ENCODE measurements around the gene GPR42. TPM values are rescaled to one million over a fixed set of nuclear protein-coding genes. Genes with fewer than 3 reads are reported as not detected.

The GPR42 gene
- total and polyA plus RNA-seq, 2 of the 4 experiments (the other 2 are of a cell fraction), result not detected

- no peak for TF ChIP-seq ELK1 (IDR thresholded peaks at IDR 0.05; ENCODE audit: borderline replicate concordance, low read depth, low read length)
These were observed 34.2 kb downstream of the GPR42 start (continued) for GRCh38 chr19:35404879-35405622.

- Histone ChIP-seq H2AK9ac (replicated peaks; ENCODE audit: low read depth, low read length, poor library complexity) (no peak overlapping the region), H2AFZ (replicated peaks; ENCODE audit: low read length, poor library complexity) (no peak overlapping the region), H4K8ac (ENCODE audit: low read depth in 2 of 2, low read length in 2 of 2) (no peak overlapping the region), H2BK15ac (ENCODE audit: low read depth, low read length) (no peak overlapping the region), H2BK20ac (ENCODE audit: low read depth, low read length) (no peak overlapping the region), H3K4me2 (ENCODE audit: low read depth, low read length) (no peak overlapping the region), H3K9ac (ENCODE audit: low read depth, low read length) (no peak overlapping the region), H3K9me1 (ENCODE audit: insufficient read depth, low read length) (no peaks in the 10 kb centered on the region), H4K20me1 (ENCODE audit: insufficient read depth, low read length) (no peaks in the 10 kb centered on the region), H3K56ac (ENCODE audit: extremely low read depth, insufficient read depth, low read length) (no peak overlapping the region), H2BK120ac (ENCODE audit: low read depth, low read length) (no peak overlapping the region), H3K4ac (ENCODE audit: low read depth, low read length) (no peak overlapping the region), H2AK5ac (ENCODE audit: low read depth, low read length) (no peak overlapping the region), H3K4me3 (ENCODE audit: insufficient read depth, low read depth, low read length) (no peak overlapping the region), H3K23ac (ENCODE audit: low read depth, low read length) (no peak overlapping the region), H2BK5ac (ENCODE audit: low read depth, low read length, poor library complexity, severe bottlenecking) (no peak overlapping the region), H3K14ac (replicated peaks; ENCODE audit: low read depth, low read length) (no peak overlapping the region), H3K27me3 (ENCODE audit: control insufficient read depth, insufficient read depth, low read length) (peaks cover 2% of the 10 kb centered on the region; the same call in 1 of the 2 replicates), H3K9me3 (ENCODE audit: control insufficient read depth, insufficient read depth, low read length) (no peaks in the 10 kb centered on the region), H3K79me1 (ENCODE audit: low read depth in 1 of 2, low read length in 2 of 2) (no peaks in the 10 kb centered on the region), H3K4me1 (ENCODE audit: control insufficient read depth, insufficient read depth, low read length) (no peaks in the 10 kb centered on the region), H4K5ac (ENCODE audit: low read depth, low read length) (no peak overlapping the region), H3K36me3 (ENCODE audit: control insufficient read depth, insufficient read depth, low read length) (no peaks in the 10 kb centered on the region), H3K27ac (ENCODE audit: insufficient read depth, low read length) (no peak overlapping the region), H3K18ac (ENCODE audit: low read depth, low read length) (no peak overlapping the region), H4K91ac (ENCODE audit: insufficient read depth, low read depth, low read length) (no peak overlapping the region)
- POLR2A ChIA-PET (ENCODE audit: unreplicated experiment), result no interaction called here
- DNase-seq (no peak), ATAC-seq (ENCODE audit: low read depth) (no peak)
- in situ Hi-C loops (cut with MboI; ENCODE audit: low sequenced_read_pairs) (no loop called here), dilution Hi-C loops (cut with HindIII; ENCODE audit: low sequenced_read_pairs, unreplicated experiment) (no loop called here), intact Hi-C loops (cut with micrococcal nuclease) (no loop called here)
- 80% methylated on average over 1 of the region's 6 CpGs; no CpG with 5 or more reads in 1 of the 2 experiments for WGBS, 2 experiments (ENCODE audit: extremely low coverage in 2 of 2, insufficient read length in 1 of 2)
- CTCF ChIA-PET, result no interaction called here
- no TSS peak for BruUV-seq (replicated peaks)
- no peak for TF ChIP-seq POLR2A (IDR thresholded peaks at IDR 0.05; ENCODE audit: low read depth, low read length)
- TF ChIP-seq NFE2L2 (IDR thresholded peaks at IDR 0.05; ENCODE audit: low read depth, low read length), result no peak
- TF ChIP-seq MXI1 (IDR thresholded peaks at IDR 0.05; ENCODE audit: borderline replicate concordance, low read depth, low read length), result no peak
- no peak for TF ChIP-seq RAD21 (IDR thresholded peaks at IDR 0.05; ENCODE audit: low read length)
- no peak for TF ChIP-seq FOS (IDR thresholded peaks at IDR 0.05; ENCODE audit: low read depth, low read length)
- no peak for TF ChIP-seq RFX5 (IDR thresholded peaks at IDR 0.05; ENCODE audit: low read depth, low read length)
- no peak for TF ChIP-seq CTCF (conservative IDR thresholded peaks at IDR 0.05; ENCODE audit: low read depth, low read length)
- no peak for TF ChIP-seq ELK1 (IDR thresholded peaks at IDR 0.05; ENCODE audit: borderline replicate concordance, low read depth, low read length)
- no peak for TF ChIP-seq RCOR1 (IDR thresholded peaks at IDR 0.05; ENCODE audit: insufficient replicate concordance, low read length)
- TF ChIP-seq BHLHE40 (IDR thresholded peaks at IDR 0.05; ENCODE audit: low read depth, low read length), result no peak
- TF ChIP-seq MAZ (IDR thresholded peaks at IDR 0.05; ENCODE audit: borderline replicate concordance, low read depth, low read length), result no peak
These were observed 36.8 kb downstream of the GPR42 start for GRCh38 chr19:35407619-35408018.
